ENCODE data around the gene MEGF10. TPM values are rescaled to one million over a fixed set of nuclear protein-coding genes. Genes with fewer than 3 reads are reported as not detected.

Gene MEGF10
- total RNA-seq, 1 donor from 2014 or later, result 1.3 TPM

- DNase-seq (ENCODE audit: low read depth), result no peak
- Histone ChIP-seq H3K4me3 (ENCODE audit: low read depth, low read length) (no peak overlapping the region), H3K27me3 (ENCODE audit: control insufficient read depth, insufficient read depth, low read length) (no peaks in the 10 kb centered on the region), H3K36me3 (ENCODE audit: control insufficient read depth, insufficient read depth, low read length) (no peaks in the 10 kb centered on the region)
- no peak for TF ChIP-seq CTCF (IDR thresholded peaks at IDR 0.05; ENCODE audit: insufficient read depth, low read length, poor library complexity, severe bottlenecking)
Measured at GRCh38 chr5:127441799-127442484, 151.3 kb downstream of the MEGF10 start.

DNA sequence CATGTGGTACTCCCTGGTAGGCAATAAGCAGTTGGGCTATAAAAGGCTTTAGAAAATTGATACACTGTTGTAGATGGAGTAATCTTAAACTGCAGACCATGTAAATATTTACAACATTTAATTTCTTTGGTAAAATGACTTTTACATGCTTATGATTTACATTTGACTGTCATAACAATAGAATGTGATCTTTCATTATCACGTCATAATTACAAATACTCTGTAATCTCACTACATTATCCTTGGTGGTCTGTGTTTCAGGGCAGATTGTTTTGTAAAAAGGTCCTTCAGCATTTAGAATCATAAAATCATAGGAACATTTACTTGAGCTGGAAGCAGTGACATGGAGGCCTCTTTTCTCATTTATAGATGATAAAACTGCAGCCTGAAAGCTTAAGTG, 153.6 kb downstream of the MEGF10 start:
- TF ChIP-seq CTCF (IDR thresholded peaks at IDR 0.05; ENCODE audit: insufficient read depth, low read length, poor library complexity, severe bottlenecking), result no peak
- DNase-seq (ENCODE audit: low read depth), result no peak
- H3K36me3 ChIP-seq (ENCODE audit: control insufficient read depth, insufficient read depth, low read length), result no peaks in the 10 kb centered on the region
- H3K4me3 ChIP-seq (ENCODE audit: low read depth, low read length), result no peak overlapping the region
- no peaks in the 10 kb centered on the region for H3K27me3 ChIP-seq (ENCODE audit: control insufficient read depth, insufficient read depth, low read length)

DNA sequence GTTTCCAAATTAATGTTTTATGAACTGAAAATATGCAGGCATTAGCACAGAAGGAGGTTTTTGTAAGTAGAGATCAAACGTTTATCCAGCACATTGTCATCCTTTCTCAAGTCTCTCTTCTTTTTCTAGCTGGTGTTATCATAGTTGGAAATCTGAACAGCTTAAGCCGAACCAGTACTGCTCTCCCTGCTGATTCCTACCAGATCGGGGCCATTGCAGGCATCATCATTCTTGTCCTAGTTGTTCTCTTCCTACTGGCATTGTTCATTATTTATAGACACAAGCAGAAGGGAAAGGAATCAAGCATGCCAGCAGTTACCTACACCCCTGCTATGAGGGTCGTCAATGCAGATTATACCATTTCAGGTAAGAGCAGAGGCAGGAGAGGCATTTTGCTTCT, 154.7 kb downstream of the MEGF10 start:
- H3K36me3 ChIP-seq (ENCODE audit: control insufficient read depth, insufficient read depth, low read length), result no peaks in the 10 kb centered on the region
- no peaks in the 10 kb centered on the region for H3K27me3 ChIP-seq (ENCODE audit: control insufficient read depth, insufficient read depth, low read length)
- H3K4me3 ChIP-seq (ENCODE audit: low read depth, low read length), result no peak overlapping the region
- DNase-seq (ENCODE audit: low read depth), result no peak
- no peak for TF ChIP-seq CTCF (IDR thresholded peaks at IDR 0.05; ENCODE audit: insufficient read depth, low read length, poor library complexity, severe bottlenecking)

GRCh38 chr5:127446626-127447025, 156.0 kb downstream of the MEGF10 start:
- no peaks in the 10 kb centered on the region for H3K27me3 ChIP-seq (ENCODE audit: control insufficient read depth, insufficient read depth, low read length)
- TF ChIP-seq CTCF (IDR thresholded peaks at IDR 0.05; ENCODE audit: insufficient read depth, low read length, poor library complexity, severe bottlenecking), result no peak
- no peak overlapping the region for H3K4me3 ChIP-seq (ENCODE audit: low read depth, low read length)
- no peaks in the 10 kb centered on the region for H3K36me3 ChIP-seq (ENCODE audit: control insufficient read depth, insufficient read depth, low read length)
- no peak for DNase-seq (ENCODE audit: low read depth)

DNA sequence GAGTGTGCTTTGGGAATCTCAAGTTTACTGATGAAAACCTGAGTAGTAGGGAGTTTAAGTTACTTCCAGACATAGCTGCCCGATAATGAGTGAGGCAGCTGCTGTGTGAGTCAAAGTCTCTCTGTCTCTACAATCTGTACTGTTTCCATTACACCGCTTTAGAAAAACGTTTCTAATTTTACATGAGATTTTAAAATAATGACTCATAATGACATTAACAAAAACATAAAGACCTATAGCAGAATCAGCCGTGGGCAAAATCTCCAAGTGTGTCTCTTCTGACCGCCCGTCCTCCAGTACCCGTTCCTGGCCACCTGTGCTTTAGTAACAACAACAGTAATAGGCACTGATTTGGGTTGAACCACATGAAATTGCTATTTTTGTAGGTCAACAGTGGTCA, 157.2 kb downstream of the MEGF10 start:
- DNase-seq (ENCODE audit: low read depth), result no peak
- no peaks in the 10 kb centered on the region for H3K36me3 ChIP-seq (ENCODE audit: control insufficient read depth, insufficient read depth, low read length)

More for the DNA sequence above, 157.2 kb downstream of the MEGF10 start:
- H3K27me3 ChIP-seq (ENCODE audit: control insufficient read depth, insufficient read depth, low read length), result no peaks in the 10 kb centered on the region
- no peak overlapping the region for H3K4me3 ChIP-seq (ENCODE audit: low read depth, low read length)
- no peak for TF ChIP-seq CTCF (IDR thresholded peaks at IDR 0.05; ENCODE audit: insufficient read depth, low read length, poor library complexity, severe bottlenecking)

All from kidney epithelial cell (primary cell).